Hepatocyte (in vitro differentiated cells): ENCODE results near the gene KIAA1217. TPM values are rescaled to one million over a fixed set of nuclear protein-coding genes. Genes with fewer than 3 reads are reported as not detected.

ENCODE experiments used
- DNase-seq: peaks from one replicate; pipeline ENCODE4 v3.0.0-alpha.2; 2016; ENCODE audit warnings: low spot score
- H2AFZ ChIP-seq: fragments of 200-600 bp; sonication (generic); 2 replicates; pipeline ENCODE4 v1.6.0; 2016; ENCODE audit warnings: antibody characterized with exemption, mild to moderate bottlenecking
- H3K27ac ChIP-seq: fragments of 200-600 bp; sonication (generic); 2 replicates; pipeline ENCODE4 v1.5.1; 2016; ENCODE audit warnings: mild to moderate bottlenecking
- H3K27me3 ChIP-seq: fragments of 200-600 bp; sonication (generic); 2 replicates; pipeline ENCODE4 v1.6.1; 2016
- H3K36me3 ChIP-seq: fragments of 200-600 bp; sonication (generic); replicated peaks from 2 replicates; pipeline ENCODE4 v1.5.1; 2016; ENCODE audit warnings: low read depth; ENCODE audit not compliant: insufficient read depth
- H3K4me1 ChIP-seq: fragments of 200-600 bp; sonication (generic); 2 replicates; pipeline ENCODE4 v1.5.1; 2016; ENCODE audit warnings: mild to moderate bottlenecking, moderate library complexity; ENCODE audit not compliant: insufficient read depth
- H3K4me2 ChIP-seq: fragments of 200-600 bp; sonication (generic); 2 replicates; pipeline ENCODE4 v1.6.0; 2016
- H3K4me3 ChIP-seq: fragments of 200-600 bp; sonication (generic); 2 replicates; pipeline ENCODE4 v1.5.1; 2016; ENCODE audit warnings: mild to moderate bottlenecking
- H3K79me2 ChIP-seq: fragments of 200-600 bp; sonication (generic); 2 replicates; pipeline ENCODE4 v1.6.0; 2017; ENCODE audit warnings: mild to moderate bottlenecking
- H3K9me2 ChIP-seq: fragments of 200-600 bp; sonication (generic); replicated peaks from 2 replicates; pipeline ENCODE4 v1.6.0; 2017; ENCODE audit warnings: mild to moderate bottlenecking; ENCODE audit not compliant: insufficient read depth
- H3K9me3 ChIP-seq: fragments of 200-600 bp; sonication (generic); 2 replicates; pipeline ENCODE4 v1.5.1; 2016; ENCODE audit warnings: low read depth, mild to moderate bottlenecking
- H4K20me1 ChIP-seq: fragments of 200-600 bp; sonication (generic); 2 replicates; pipeline ENCODE4 v1.6.0; 2016; ENCODE audit warnings: mild to moderate bottlenecking; ENCODE audit not compliant: insufficient read depth, poor library complexity, severe bottlenecking
- CTCF ChIP-seq: fragments of 200-600 bp; sonication (generic); IDR thresholded peaks from 2 replicates; pipeline ENCODE4 v1.5.1; 2016; ENCODE audit warnings: antibody characterized with exemption, mild to moderate bottlenecking; ENCODE audit not compliant: poor library complexity
- EZH2 ChIP-seq: fragments of 200-600 bp; sonication (generic); IDR thresholded peaks from 2 replicates; pipeline ENCODE4 v1.6.1; 2016; ENCODE audit warnings: antibody characterized with exemption, mild to moderate bottlenecking, borderline replicate concordance
- EZH2phosphoT487 ChIP-seq: fragments of 200-600 bp; sonication (generic); IDR thresholded peaks from one replicate; pipeline ENCODE4 v1.6.1; 2018; ENCODE audit warnings: antibody characterized with exemption, mild to moderate bottlenecking, low read depth, moderate library complexity; ENCODE audit not compliant: unreplicated experiment, severe bottlenecking
- WGBS: methylation state at CpG from one replicate; pipeline ENCODE4 v1.1.6; 2016; ENCODE audit warnings: low lambda C conversion rate; ENCODE audit errors: missing lambda C conversion rate; 5-methylcytosine and 5-hydroxymethylcytosine counted together
- polyA plus RNA-seq: library from polyadenylated mRNA; unstranded; fragments of >200 nt; fragmentation: Nextera tagmentation; extraction: Ambion mirVana; gene quantifications from 2 replicates; pipeline ENCODE4 v1.2.1, GENCODE V29; 2016
- total RNA-seq: library from RNA; depleted of rRNA; stranded (reverse); fragments of >200 nt; gene quantifications from 2 replicates; pipeline ENCODE4 v1.2.3, GENCODE V29; 2014

Gene KIAA1217
- total and polyA plus RNA-seq, 2 experiments from 2014 or later, result 31.6 to 33.2 TPM

GRCh38 chr10:24397662-24398061 lies 188.7 kb downstream of the KIAA1217 start:
- no peak overlapping the region for H2AFZ ChIP-seq
- peaks cover 10% of the 10 kb centered on the region for H3K4me1 ChIP-seq
- H3K4me3 ChIP-seq, result no peak overlapping the region
- no peak overlapping the region for H3K4me2 ChIP-seq
- H3K27ac ChIP-seq, result no peak overlapping the region
- WGBS, result 94% methylated on average over 2 of the region's 2 CpGs
- TF ChIP-seq EZH2, result no peak
- no peak for TF ChIP-seq CTCF
- TF ChIP-seq EZH2phosphoT487, result no peak
- no peaks in the 10 kb centered on the region for H3K9me2 ChIP-seq
- H3K36me3 ChIP-seq, result no peaks in the 10 kb centered on the region
- no peaks in the 10 kb centered on the region for H3K79me2 ChIP-seq
- H3K27me3 ChIP-seq, result no peaks in the 10 kb centered on the region
- no peaks in the 10 kb centered on the region for H4K20me1 ChIP-seq
- no peaks in the 10 kb centered on the region for H3K9me3 ChIP-seq
- DNase-seq, result no peak

GRCh38 chr10:24404567-24404966 lies 195.6 kb downstream of the KIAA1217 start:
- WGBS, result 88% methylated on average over 3 of the region's 3 CpGs
- Histone ChIP-seq H3K9me2 (no peaks in the 10 kb centered on the region), H3K27me3 (no peaks in the 10 kb centered on the region)

GRCh38 chr10:24405635-24406034 lies 196.7 kb downstream of the KIAA1217 start:
- Histone ChIP-seq H3K9me3 (no peaks in the 10 kb centered on the region), H4K20me1 (no peaks in the 10 kb centered on the region), H3K79me2 (peaks cover 4% of the 10 kb centered on the region), H3K27ac (no peak overlapping the region), H3K27me3 (no peaks in the 10 kb centered on the region), H3K4me2 (no peak overlapping the region), H3K9me2 (no peaks in the 10 kb centered on the region), H3K4me3 (no peak overlapping the region), H3K4me1 (no peaks in the 10 kb centered on the region), H2AFZ (no peak overlapping the region), H3K36me3 (no peaks in the 10 kb centered on the region)
- WGBS, result 64% methylated on average over 1 of the region's 1 CpG
- DNase-seq, result no peak
- TF ChIP-seq EZH2phosphoT487 (no peak), EZH2 (no peak), CTCF (no peak)

More at GRCh38 chr10:24404567-24404966, 195.6 kb downstream of the KIAA1217 start:
- Histone ChIP-seq H3K4me3 (no peak overlapping the region), H3K36me3 (no peaks in the 10 kb centered on the region), H2AFZ (no peak overlapping the region), H3K79me2 (peaks cover 2% of the 10 kb centered on the region), H4K20me1 (no peaks in the 10 kb centered on the region), H3K27ac (no peak overlapping the region), H3K4me1 (no peaks in the 10 kb centered on the region), H3K4me2 (no peak overlapping the region), H3K9me3 (no peaks in the 10 kb centered on the region)
- DNase-seq, result no peak
- no peak for TF ChIP-seq CTCF
- no peak for TF ChIP-seq EZH2
- no peak for TF ChIP-seq EZH2phosphoT487
